Fibroblast of the aortic adventitia (primary cell): ENCODE measurements around the gene RNLS. TPM values are rescaled to one million over a fixed set of nuclear protein-coding genes. Genes with fewer than 3 reads are reported as not detected.

Experiments
- DNase-seq: peaks from one replicate; pipeline ENCODE4 v3.0.0-alpha.2; 2010; ENCODE audit warnings: low read depth
- H3K4me3 ChIP-seq: 2 replicates; pipeline ENCODE4 v1.5.1; 2011; ENCODE audit warnings: low read depth, mild to moderate bottlenecking, control low read depth, low read length, moderate library complexity
- total RNA-seq: library from RNA; depleted of rRNA; stranded (reverse); fragments of >200 nt; gene quantifications from 2 replicates; pipeline ENCODE4 v1.2.3, GENCODE V29; 2012; ENCODE audit warnings: low replicate concordance
- TF ChIP-seq, protein P1 (sequence below): IDR thresholded peaks from 2 replicates; pipeline ENCODE4 v1.5.1; 2011; ENCODE audit warnings: mild to moderate bottlenecking, low read length, control low read depth, inconsistent platforms; ENCODE audit not compliant: insufficient read depth

The RNLS gene
- total RNA-seq, 1 donor, result 16.8 TPM

DNA sequence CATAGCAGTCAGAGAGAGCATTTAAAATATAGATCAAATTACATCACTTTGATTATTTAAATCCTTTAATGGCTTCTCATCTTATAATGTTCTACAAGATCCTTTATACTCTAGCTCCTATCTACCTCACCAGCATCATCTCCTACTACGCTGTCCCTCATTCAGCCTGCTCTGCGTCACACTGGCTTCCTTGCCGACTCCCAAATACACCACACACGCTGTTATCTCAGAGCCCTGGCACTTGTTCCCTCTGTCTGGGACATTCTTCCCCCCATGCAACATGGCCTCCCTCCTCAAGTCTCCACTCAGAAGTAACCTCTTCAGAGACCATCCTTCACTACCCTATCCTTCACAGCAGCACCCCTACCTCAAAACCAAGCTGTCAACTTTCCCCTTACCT is 46.7 kb downstream of the RNLS start:
- TF ChIP-seq, protein P1, sequence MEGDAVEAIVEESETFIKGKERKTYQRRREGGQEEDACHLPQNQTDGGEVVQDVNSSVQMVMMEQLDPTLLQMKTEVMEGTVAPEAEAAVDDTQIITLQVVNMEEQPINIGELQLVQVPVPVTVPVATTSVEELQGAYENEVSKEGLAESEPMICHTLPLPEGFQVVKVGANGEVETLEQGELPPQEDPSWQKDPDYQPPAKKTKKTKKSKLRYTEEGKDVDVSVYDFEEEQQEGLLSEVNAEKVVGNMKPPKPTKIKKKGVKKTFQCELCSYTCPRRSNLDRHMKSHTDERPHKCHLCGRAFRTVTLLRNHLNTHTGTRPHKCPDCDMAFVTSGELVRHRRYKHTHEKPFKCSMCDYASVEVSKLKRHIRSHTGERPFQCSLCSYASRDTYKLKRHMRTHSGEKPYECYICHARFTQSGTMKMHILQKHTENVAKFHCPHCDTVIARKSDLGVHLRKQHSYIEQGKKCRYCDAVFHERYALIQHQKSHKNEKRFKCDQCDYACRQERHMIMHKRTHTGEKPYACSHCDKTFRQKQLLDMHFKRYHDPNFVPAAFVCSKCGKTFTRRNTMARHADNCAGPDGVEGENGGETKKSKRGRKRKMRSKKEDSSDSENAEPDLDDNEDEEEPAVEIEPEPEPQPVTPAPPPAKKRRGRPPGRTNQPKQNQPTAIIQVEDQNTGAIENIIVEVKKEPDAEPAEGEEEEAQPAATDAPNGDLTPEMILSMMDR, result no peak
- no peak for DNase-seq

GRCh38 chr10:88534072-88534665 is 48.9 kb downstream of the RNLS start:
- H3K4me3 ChIP-seq, result no peak overlapping the region
- DNase-seq, result no peak
- TF ChIP-seq, protein P1, result no peak

More for the DNA sequence above, 46.7 kb downstream of the RNLS start:
- no peak overlapping the region for H3K4me3 ChIP-seq

DNA sequence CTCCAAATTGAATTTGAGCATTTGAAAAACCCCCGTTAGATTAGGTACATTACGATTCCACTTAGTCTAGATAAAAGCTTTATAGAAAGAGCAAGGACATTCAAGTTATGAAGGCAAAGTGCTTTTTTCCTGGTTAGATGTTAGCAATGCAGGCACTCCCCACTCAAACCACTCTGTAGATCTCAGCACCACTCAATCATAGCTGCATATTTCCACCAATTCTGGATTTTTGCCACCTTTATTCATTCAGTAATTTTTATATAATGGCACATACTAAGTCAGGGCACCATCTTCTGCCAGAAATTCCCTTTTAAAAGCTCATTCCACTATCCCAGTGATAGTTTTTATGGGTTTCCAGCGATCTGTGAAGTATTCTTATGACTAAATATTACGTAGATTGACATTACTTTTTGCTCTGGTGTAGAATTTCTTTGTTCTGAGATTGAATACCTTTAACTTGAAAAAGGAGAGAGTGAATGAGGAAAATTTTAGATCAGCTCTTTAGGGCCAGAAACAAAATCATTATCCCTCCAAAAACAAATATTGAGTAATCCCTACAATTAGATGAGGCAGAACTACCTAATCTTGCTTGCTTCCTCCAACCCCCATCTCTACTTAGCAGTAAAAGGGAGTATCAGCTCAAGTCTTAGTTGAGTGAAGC is 51.6 kb downstream of the RNLS start:
- DNase-seq, result no peak
- TF ChIP-seq, protein P1, result no peak
- H3K4me3 ChIP-seq, result no peak overlapping the region

DNA sequence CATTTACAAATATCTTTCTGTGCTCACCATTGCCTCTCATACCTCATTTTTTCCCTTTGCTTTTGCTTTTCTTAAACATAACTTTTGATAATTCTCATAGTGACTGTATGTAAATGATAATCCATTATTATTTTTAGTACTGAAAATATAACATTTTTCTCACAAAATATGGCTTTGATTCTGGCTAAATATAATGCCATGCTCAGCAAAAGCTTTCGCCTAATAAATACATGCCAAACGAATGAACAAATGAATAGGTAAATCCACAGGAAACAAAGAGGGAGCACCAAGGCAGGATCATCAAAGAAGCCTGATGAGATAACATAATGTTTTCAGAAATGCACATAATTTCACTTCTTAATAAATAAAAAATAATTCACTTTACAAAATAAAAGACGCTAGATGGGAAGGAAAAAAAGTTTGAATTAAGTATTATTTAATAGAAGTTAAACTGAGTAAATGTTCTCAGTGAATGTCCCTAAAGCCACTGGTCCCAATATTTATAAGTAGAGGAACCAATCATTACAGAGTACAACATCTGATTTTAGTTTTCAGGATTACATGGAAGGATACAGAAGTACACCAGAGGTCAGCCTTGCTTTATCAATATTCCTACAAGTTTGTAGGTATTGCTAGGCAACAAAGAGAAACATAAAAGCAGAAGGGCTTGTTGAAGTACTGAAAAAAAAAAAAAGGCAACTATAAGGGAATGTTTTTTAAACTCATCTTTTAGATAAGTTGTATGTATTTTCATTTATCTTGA is 52.3 kb downstream of the RNLS start:
- TF ChIP-seq, protein P1, result no peak
- no peak overlapping the region for H3K4me3 ChIP-seq
- DNase-seq, result no peak

- H3K4me3 ChIP-seq, result no peak overlapping the region
- TF ChIP-seq, protein P1, result no peak
- DNase-seq, result no peak
Measured at GRCh38 chr10:88530093-88530492, 53.0 kb downstream of the RNLS start.

DNA sequence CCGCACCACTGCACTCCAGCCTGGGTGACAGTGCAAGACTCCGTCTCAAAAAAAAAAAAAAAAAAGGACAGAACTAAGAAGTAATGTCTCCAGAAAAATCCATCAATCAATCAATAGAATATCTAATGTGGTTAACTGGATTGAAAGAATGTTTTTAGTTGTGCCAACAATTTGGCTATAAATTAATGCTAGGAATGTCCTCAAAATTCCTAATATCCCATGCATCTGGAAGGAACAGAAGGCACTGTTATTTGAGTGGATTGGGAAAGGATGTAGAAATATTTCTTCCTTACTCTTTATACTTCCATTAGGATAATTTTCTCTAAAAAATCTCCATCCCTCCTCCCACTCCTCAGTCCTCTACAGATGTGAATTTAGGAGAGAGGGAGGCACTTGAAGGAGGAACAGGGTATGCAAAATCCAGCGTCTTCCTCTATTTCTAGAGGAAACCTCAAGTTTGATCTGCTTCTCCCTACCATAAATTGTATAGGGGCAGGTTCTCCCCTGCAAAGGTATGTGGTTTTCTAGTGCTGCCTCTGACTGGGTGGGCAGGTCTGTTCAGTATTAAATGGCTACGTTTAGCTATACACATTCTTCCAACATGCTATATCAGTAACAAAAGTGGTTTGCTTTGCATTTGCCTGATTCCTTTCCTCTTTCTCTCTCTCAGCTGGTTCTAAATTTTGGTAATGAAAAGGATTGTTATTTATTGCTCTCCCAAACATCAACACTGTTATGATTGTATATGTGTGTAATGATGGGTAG is 54.1 kb downstream of the RNLS start:
- TF ChIP-seq, protein P1, result no peak
- DNase-seq, result no peak
- no peak overlapping the region for H3K4me3 ChIP-seq
